Stimulated activated CD4-positive, alpha-beta T cell treated with anti-CD3 and anti-CD28 coated beads, TNF-alpha, amount 100 ng/mL, for 1 hour (primary cell): ENCODE measurements around the gene TMEM92.

Experiments
- DNase-seq, 3 donors: peaks; one replicate each; pipeline ENCODE4 v3.0.0-alpha.2; 2020; ENCODE audit warnings: low read depth in 3 of 3, low spot score in 1 of 3

The TMEM92 gene

DNA sequence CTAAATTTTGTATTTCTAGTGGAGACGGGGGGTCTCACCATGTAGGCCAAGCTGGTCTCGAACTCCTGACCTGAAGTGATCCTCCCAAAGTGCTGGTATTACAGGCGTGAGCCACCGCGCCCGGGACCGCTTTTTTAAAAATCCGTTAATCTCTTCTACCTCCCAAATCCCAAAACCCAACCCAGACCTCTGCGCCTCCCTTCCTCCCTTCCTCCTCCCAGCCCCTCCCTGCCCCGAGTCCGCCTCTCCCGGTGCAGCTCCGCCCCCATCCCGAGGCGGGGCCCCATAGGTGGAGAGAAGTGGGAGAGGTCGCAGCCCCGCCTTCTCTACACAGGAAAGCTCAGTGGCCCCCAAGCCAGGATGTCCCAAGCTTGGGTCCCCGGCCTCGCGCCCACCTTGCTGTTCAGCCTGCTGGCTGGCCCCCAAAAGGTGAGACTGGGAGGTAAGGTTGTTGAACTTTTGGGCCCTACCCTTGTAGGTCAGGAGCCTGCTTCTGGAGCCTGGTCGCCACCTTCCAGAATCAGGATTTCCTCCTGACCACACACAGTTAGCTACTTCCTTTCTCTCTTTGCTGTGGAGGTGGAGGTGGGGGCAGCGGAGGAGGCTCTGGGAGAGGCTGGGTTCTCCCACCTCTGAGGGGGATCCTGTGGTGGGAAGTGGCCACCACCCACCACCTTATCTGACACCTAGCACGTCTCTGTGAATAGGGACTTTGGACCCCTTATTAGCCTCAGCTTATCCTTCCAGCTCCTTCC is at the start of gene TMEM92:
TMEM92 (plus strand) TSS at position 325 of the 755 bp plus-strand sequence; CDS start at position 361, 36 bp downstream.
- no peak for DNase-seq

GRCh38 chr17:50225701-50226240 is 48.5 kb upstream of the TMEM92 start:
- DNase-seq = no peak

DNA sequence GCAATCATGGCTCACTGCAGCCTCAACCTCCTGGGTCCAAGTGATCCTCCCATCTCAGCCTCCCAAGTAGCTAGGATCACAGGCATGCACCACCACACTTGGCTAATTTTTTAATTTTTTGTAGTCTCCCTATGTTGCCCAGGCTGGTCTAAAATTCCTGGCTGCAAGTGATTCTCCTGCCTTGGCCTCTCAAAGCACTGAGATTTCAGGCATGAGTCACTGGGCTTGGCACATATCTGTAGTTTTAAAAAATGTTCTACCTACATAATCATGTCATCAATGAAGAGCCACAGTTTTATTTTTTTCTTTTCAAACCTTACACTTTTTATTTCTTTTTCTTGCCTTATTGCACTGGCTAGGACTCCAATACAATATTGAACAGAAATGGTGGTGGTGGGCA is 39.7 kb upstream of the TMEM92 start:
- no peak for DNase-seq

GRCh38 chr17:50237901-50238300 is 36.4 kb upstream of the TMEM92 start:
- DNase-seq = no peak

- no peak for DNase-seq
Observed at GRCh38 chr17:50238601-50239280, 35.5 kb upstream of the TMEM92 start.

DNA sequence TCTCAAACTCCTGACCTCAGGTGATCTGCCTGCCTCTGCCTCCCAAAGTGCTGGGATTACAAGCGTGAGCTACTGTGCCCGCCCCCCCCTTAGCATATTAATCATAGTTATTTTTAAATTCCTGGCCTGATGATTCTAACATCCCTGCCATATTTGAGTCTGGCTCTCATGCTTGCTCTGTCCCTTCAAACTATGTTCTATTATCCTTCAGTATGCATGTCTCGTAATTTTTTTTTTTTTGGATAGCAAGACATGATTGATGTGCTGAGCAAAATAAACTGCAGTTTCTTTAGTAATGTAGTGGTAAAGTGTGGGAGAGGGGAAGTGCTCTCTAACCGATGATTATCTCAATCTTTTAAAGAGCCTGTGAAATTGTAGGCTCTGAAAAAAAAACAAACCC is 34.3 kb upstream of the TMEM92 start:
- DNase-seq = no peak

- no peak for DNase-seq
Observed at GRCh38 chr17:50240851-50241250, 33.4 kb upstream of the TMEM92 start.

DNA sequence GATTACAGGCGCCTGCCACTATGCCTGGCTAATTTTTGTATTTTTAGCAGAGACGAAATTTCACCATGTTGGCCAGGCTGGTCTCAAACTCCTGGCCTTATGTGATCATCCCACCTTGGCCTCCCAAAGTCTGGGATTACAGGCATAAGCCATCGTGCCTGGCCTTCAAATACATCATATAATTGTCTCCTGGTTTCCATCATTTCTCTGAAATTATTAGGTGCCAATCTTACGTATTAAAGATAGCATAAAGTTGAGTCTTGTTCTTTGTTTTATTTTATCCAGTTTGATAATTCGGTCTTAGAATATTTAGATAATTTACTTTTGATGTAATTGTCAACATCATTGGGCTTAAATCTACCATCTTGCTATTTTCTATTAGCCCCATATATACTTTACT is 32.8 kb upstream of the TMEM92 start:
- DNase-seq = no peak

DNA sequence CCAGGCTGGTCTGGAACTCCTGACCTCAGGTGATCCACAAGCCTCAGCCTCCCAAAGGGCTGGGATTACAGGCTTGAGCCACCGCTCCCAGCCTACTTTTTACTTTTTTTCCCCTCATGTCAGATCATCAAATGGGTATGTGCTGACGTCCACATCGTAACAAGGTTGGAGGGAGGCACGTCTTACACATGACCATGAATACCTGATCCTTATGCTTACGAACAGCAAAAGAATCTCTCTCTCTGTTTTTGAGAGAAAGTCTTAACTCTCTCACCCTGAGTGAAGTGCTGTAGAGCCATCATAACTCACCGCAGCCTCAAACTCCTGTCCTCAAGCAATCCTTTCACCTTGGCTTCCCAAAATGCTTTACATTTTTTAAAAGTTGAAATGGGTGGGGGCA is 29.5 kb upstream of the TMEM92 start:
- no peak for DNase-seq

DNA sequence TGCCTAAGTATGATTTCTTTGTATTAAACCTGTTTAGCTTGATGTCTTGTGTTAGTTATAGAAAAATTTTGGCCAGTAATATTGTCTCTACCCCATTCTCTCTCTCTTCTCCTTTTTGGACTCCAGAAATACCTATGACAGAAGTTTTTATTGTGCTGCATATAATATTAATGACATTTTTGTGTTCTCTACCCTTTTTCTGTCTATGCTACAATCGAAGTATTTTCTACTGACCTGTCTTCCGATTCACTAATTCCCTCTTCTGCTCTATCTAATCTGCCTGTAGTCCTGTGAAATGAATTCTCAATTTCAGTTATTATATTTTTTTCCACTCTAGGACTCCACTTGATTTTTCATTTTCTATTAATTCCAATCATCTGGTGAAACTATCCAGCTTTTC is 26.0 kb upstream of the TMEM92 start:
- no peak for DNase-seq

- DNase-seq = no peak
Observed at GRCh38 chr17:50252781-50253180, 21.5 kb upstream of the TMEM92 start.

GRCh38 chr17:50255766-50256635 is 18.3 kb upstream of the TMEM92 start:
- no peak for DNase-seq

DNA sequence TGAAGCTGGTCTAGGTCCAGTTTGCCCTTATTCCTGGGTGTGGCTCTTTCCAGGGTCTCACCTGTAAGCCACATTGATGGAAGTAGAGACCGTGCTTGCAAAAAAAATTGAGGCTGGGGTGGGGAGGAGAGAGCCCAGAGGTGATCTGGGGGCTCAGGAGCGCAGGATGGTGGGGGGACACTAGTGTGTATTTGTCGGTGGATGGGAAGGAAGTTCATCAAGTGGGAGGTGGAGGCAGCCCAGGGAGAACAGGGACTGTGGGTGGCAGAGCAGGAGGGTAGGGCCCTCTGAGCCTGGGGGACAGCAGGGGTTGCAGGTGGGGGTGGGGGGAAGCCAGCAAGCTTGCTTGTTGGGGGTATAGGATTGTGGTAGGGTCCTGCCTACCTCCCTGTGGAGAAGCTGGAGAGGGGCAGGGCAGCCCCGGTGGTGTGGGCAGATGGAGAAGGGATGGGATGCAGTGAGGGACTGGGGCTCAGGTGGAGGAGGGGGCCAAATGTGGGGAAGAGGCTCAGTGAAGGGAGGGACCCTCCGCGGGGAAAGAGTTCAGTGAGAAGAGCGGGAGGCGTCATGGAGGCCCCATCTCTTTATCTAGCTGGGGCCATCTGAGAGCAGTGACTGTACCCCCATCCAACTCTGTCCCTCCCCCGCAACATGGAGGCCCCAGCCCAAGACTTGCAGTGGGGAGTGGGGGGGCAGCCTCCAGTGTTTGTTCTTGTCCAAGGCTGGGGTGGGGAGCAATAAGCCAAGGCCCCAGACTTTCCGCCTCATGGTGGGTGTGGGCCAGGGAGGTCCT is 17.2 kb upstream of the TMEM92 start:
- DNase-seq = no peak

- no peak for DNase-seq
Observed at GRCh38 chr17:50257676-50258224, 16.5 kb upstream of the TMEM92 start.

- DNase-seq = no peak
Observed at GRCh38 chr17:50258647-50259476, 15.4 kb upstream of the TMEM92 start.

DNA sequence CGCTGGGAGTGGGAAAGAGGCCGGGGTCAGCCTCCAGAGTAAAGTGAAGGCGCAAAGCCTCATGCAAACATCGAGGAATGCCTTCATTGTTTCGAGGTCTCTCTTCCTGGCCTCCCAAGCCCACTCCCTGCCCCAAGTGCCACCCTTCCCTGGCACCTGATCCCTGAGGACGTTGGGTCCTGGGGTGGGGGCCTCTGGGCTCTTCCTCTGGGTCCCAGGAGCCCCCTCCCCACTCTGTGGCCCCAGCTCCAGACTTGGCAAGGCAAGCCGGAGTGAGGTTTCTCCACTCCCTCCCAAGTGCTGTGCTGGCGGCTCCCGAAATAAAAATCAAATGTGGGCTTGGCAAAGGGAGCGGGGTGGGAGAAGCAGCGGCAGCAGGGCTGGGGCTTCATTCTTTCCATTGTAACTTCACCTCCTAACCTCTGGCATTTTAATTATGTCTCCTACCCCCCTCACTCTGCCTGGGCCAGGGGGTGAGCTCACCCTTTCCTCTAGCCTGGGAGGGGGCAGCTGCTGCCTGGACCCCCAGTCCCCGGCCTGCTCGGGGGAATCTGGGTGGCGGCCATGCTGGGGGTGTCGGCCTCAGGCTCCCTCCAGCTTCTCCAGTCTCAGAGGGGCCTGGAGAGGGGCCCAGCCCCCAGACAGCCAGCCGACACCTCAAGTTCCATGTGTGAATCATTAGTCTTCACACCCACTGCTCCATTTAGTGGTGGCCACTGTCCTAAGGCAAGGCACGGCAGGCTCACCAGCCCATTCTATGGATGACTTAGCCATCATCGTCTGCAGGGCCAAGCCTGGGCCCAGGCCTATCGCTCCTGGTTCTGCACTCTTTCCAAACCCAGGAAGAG is 14.6 kb upstream of the TMEM92 start:
- DNase-seq = no peak

DNA sequence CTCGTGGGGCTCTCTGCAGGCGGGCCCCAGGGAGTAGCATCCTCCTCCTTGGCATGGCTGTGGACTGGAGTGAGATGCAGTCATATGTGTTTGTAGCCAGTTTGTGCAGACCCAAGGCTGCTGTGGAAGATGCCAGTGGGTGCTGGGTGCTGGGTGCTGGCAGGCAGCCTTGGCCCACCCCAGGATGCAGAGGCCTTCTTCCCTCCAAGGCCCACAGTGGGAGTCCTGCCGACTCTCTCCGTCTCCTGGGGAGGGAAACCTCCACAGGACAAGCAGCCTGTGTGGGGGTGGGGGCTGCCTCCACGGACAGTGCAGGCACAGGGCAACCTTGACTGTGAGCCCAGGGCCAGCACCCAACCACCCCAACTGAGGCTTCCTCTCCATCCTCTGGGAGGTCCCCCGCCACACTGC is 13.8 kb upstream of the TMEM92 start:
- DNase-seq = no peak

GRCh38 chr17:50261051-50261915 is 13.0 kb upstream of the TMEM92 start:
- no peak for DNase-seq
